WTC11 (cell line): ENCODE data around the gene PPP4R2. TPM values are rescaled to one million over a fixed set of nuclear protein-coding genes. Genes with fewer than 3 reads are reported as not detected.

ENCODE experiments used
- ATAC-seq: fragments of 200-7000 bp; cut with Tn5 transposase; 2 replicates; pipeline ENCODE4 v1.10.0; 2021; ENCODE audit warnings: mild to moderate bottlenecking, moderate library complexity
- CTCF ChIA-PET: fragments of 300-600 bp; sonication (Branson Sonifier 250); formaldehyde crosslinking; loops from one replicate; lab custom pipeline; 2021; ENCODE audit warnings: antibody characterized with exemption; lab: Charles Lee
- POLR2A ChIA-PET: fragments of 350-600 bp; sonication (Branson Sonifier 250); formaldehyde crosslinking; loops from one replicate; lab custom pipeline; 2021; ENCODE audit warnings: antibody characterized with exemption; lab: Charles Lee
- DNase-seq: peaks from one replicate; pipeline ENCODE4 v3.0.0; 2021; ENCODE audit warnings: low spot score
- H3K27ac Mint-ChIP-seq: 2 replicates; pipeline ENCODE4 v1.8.0; 2021; ENCODE audit warnings: mixed read lengths
- H3K27me3 Mint-ChIP-seq: 2 replicates; pipeline ENCODE4 v1.8.0; 2021; ENCODE audit warnings: low read depth, mild to moderate bottlenecking, moderate library complexity, mixed read lengths
- H3K36me3 Mint-ChIP-seq: 2 replicates; pipeline ENCODE4 v1.8.0; 2021; ENCODE audit warnings: mixed read lengths
- H3K4me1 Mint-ChIP-seq: 2 replicates; pipeline ENCODE4 v1.8.0; 2022; ENCODE audit warnings: mixed read lengths
- H3K4me3 Mint-ChIP-seq: 2 replicates; pipeline ENCODE4 v1.8.0; 2021; ENCODE audit warnings: mild to moderate bottlenecking, moderate library complexity, mixed read lengths
- H3K9me3 Mint-ChIP-seq: 2 replicates; pipeline ENCODE4 v1.8.0; 2021; ENCODE audit warnings: mixed read lengths
- GTF2I ChIP-seq: fragments of 250-450 bp; sonication (Bioruptor Pico); conservative IDR thresholded peaks from 2 replicates; pipeline ENCODE4 v1.4.0; 2021; ENCODE audit warnings: mild to moderate bottlenecking
- NR3C1 ChIP-seq: sonication (generic); formaldehyde crosslinking; conservative IDR thresholded peaks from 2 replicates; pipeline ENCODE4 v1.8.1; 2023; ENCODE audit warnings: low read depth, mild to moderate bottlenecking, missing genetic modification reagents
- TCF7 ChIP-seq: sonication (generic); formaldehyde crosslinking; IDR thresholded peaks from 2 replicates; pipeline ENCODE4 v1.8.0; 2022; ENCODE audit warnings: mild to moderate bottlenecking, low read depth, missing genetic modification reagents, moderate library complexity
- TEAD4 ChIP-seq: sonication (generic); formaldehyde crosslinking; IDR thresholded peaks from 2 replicates; pipeline ENCODE4 v1.8.0; 2022; ENCODE audit warnings: mild to moderate bottlenecking, missing genetic modification reagents
- ZNF138 ChIP-seq: sonication (generic); formaldehyde crosslinking; conservative IDR thresholded peaks from 2 replicates; pipeline ENCODE4 v1.8.1; 2022; ENCODE audit warnings: mild to moderate bottlenecking, moderate library complexity, missing genetic modification reagents
- ZNF219 ChIP-seq: sonication (generic); formaldehyde crosslinking; IDR thresholded peaks from 2 replicates; pipeline ENCODE4 v1.8.0; 2023; ENCODE audit warnings: missing genetic modification reagents, mild to moderate bottlenecking, borderline replicate concordance
- ZNF232 ChIP-seq: sonication (generic); formaldehyde crosslinking; IDR thresholded peaks from 2 replicates; pipeline ENCODE4 v1.8.0; 2022; ENCODE audit warnings: mild to moderate bottlenecking, missing genetic modification reagents
- ZNF416 ChIP-seq: fragments of 250-450 bp; sonication (Bioruptor Pico); IDR thresholded peaks from 2 replicates; pipeline ENCODE4 v1.9.0; 2021; ENCODE audit warnings: mild to moderate bottlenecking, inconsistent platforms
- ZNF671 ChIP-seq: fragments of 250-450 bp; sonication (Bioruptor Pico); IDR thresholded peaks from 2 replicates; pipeline ENCODE4 v1.8.0; 2021; ENCODE audit warnings: mild to moderate bottlenecking
- total RNA-seq: library from RNA; stranded (reverse); gene quantifications from 3 replicates; pipeline ENCODE4 v1.2.3, GENCODE V29; 2021
- TF ChIP-seq, protein P1 (sequence below): fragments of 250-450 bp; sonication (Bioruptor Pico); IDR thresholded peaks from 2 replicates; pipeline ENCODE4 v2.1.2; 2022; ENCODE audit warnings: mild to moderate bottlenecking, moderate library complexity
- TF ChIP-seq, protein P2 (sequence below): sonication (generic); formaldehyde crosslinking; IDR thresholded peaks from 2 replicates; pipeline ENCODE4 v1.8.1; 2022; ENCODE audit warnings: missing genetic modification reagents, borderline replicate concordance
- TF ChIP-seq, protein P3 (sequence below): sonication (generic); formaldehyde crosslinking; IDR thresholded peaks from 2 replicates; pipeline ENCODE4 v1.8.0; 2022; ENCODE audit warnings: mild to moderate bottlenecking, missing genetic modification reagents
- TF ChIP-seq, protein P4 (sequence below): sonication (generic); formaldehyde crosslinking; IDR thresholded peaks from 2 replicates; pipeline ENCODE4 v1.8.0; 2022; ENCODE audit warnings: mild to moderate bottlenecking, missing genetic modification reagents
- TF ChIP-seq, protein P5 (sequence below): fragments of 250-450 bp; sonication (Bioruptor Pico); IDR thresholded peaks from 2 replicates; pipeline ENCODE4 v1.9.0; 2021; ENCODE audit warnings: mild to moderate bottlenecking
- TF ChIP-seq, protein P6 (sequence below): fragments of 250-450 bp; sonication (Bioruptor Pico); IDR thresholded peaks from 2 replicates; pipeline ENCODE4 v1.9.0; 2021; ENCODE audit warnings: moderate library complexity, mild to moderate bottlenecking, inconsistent platforms, borderline replicate concordance
- TF ChIP-seq, protein P7 (sequence below): fragments of 250-450 bp; sonication (Bioruptor Pico); conservative IDR thresholded peaks from 2 replicates; pipeline ENCODE4 v1.9.0; 2021; ENCODE audit warnings: mild to moderate bottlenecking
- TF ChIP-seq, protein P8 (sequence below): sonication (generic); formaldehyde crosslinking; IDR thresholded peaks from 2 replicates; pipeline ENCODE4 v1.8.1; 2023; ENCODE audit warnings: mild to moderate bottlenecking, missing genetic modification reagents
- TF ChIP-seq, protein P9 (sequence below): sonication (generic); formaldehyde crosslinking; IDR thresholded peaks from 2 replicates; pipeline ENCODE4 v1.8.1; 2023; ENCODE audit warnings: mild to moderate bottlenecking, missing genetic modification reagents, moderate library complexity

Gene PPP4R2
- total RNA-seq, 1 experiment from 2014 or later, result 78.1 TPM

DNA sequence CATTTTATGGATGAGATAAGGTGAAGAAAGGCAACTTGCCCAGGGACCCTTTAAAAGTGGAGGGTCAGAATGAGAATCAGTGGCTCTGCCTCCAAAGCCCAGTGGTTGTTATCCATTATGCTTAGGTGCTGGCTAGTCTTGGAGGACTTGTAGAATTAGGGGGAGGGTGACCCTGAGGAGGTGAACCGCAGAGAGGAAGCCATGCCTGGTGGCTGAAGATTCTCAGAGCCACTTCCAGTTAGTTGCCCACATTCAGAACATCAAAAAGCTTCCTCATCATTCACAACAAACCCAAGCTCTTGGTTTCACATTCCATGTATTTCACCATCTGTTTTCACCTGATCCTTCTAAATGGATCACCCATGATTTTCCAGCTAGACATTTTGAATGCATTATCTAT is 76.0 kb downstream of the PPP4R2 start (continued):
- TF ChIP-seq, protein P1, sequence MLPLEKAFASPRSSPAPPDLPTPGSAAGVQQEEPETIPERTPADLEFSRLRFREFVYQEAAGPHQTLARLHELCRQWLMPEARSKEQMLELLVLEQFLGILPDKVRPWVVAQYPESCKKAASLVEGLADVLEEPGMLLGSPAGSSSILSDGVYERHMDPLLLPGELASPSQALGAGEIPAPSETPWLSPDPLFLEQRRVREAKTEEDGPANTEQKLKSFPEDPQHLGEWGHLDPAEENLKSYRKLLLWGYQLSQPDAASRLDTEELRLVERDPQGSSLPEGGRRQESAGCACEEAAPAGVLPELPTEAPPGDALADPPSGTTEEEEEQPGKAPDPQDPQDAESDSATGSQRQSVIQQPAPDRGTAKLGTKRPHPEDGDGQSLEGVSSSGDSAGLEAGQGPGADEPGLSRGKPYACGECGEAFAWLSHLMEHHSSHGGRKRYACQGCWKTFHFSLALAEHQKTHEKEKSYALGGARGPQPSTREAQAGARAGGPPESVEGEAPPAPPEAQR (CRISPR knock-in tag), result no peak
- TF ChIP-seq, protein P2, sequence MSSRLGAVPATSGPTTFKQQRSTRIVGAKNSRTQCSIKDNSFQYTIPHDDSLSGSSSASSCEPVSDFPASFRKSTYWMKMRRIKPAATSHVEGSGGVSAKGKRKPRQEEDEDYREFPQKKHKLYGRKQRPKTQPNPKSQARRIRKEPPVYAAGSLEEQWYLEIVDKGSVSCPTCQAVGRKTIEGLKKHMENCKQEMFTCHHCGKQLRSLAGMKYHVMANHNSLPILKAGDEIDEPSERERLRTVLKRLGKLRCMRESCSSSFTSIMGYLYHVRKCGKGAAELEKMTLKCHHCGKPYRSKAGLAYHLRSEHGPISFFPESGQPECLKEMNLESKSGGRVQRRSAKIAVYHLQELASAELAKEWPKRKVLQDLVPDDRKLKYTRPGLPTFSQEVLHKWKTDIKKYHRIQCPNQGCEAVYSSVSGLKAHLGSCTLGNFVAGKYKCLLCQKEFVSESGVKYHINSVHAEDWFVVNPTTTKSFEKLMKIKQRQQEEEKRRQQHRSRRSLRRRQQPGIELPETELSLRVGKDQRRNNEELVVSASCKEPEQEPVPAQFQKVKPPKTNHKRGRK (CRISPR knock-in tag), result no peak
- TF ChIP-seq ZNF138 (CRISPR knock-in tag) (no peak), NR3C1 (CRISPR knock-in tag) (no peak), ZNF671 (CRISPR knock-in tag) (no peak), ZNF416 (CRISPR knock-in tag) (no peak)
- TF ChIP-seq, protein P3, sequence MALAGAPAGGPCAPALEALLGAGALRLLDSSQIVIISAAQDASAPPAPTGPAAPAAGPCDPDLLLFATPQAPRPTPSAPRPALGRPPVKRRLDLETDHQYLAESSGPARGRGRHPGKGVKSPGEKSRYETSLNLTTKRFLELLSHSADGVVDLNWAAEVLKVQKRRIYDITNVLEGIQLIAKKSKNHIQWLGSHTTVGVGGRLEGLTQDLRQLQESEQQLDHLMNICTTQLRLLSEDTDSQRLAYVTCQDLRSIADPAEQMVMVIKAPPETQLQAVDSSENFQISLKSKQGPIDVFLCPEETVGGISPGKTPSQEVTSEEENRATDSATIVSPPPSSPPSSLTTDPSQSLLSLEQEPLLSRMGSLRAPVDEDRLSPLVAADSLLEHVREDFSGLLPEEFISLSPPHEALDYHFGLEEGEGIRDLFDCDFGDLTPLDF (CRISPR knock-in tag), result no peak
- TF ChIP-seq, protein P4, sequence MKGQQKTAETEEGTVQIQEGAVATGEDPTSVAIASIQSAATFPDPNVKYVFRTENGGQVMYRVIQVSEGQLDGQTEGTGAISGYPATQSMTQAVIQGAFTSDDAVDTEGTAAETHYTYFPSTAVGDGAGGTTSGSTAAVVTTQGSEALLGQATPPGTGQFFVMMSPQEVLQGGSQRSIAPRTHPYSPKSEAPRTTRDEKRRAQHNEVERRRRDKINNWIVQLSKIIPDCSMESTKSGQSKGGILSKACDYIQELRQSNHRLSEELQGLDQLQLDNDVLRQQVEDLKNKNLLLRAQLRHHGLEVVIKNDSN (CRISPR knock-in tag), result no peak

DNA sequence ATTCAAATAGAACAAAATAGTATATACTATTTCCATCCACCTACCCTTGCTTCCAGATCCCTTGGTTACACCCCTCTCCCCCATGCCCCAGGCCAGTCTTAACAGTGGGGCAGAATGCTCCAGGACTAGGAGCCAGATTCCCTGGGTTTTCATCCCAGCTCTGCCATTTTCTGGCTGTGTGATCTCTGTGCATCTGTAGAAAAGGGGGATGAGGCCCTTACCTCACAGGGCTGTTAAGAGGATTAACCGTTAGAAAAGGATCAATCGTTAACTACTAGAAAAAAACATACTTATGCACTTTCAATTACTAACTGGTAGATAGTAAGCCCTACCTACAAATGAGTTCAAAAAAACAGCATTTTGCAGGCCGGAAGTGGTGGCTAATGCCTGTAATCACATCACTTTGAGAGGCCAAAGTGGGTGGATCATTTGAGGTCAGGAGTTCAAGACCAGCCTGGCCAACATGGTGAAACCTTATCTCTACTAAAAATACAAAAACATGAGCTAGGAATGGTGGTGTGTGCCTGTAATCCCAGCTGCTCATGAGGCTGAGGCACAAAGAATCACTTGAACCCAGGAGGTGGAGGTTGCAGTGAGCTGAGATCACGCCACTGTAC is 76.6 kb downstream of the PPP4R2 start:
- ChIA-PET POLR2A (no interaction called here), CTCF (interaction anchor here (1.2 kb wide), 1 partner anchor 135 kb away, joined by 5 read pairs; no protein-coding TSS in a partner anchor)
- no peaks in the 10 kb centered on the region for H3K9me3 Mint-ChIP-seq
- ATAC-seq (no peak), DNase-seq (no peak)
- no peak overlapping the region for H3K4me3 Mint-ChIP-seq
- no peak for TF ChIP-seq ZNF219
- no peak for TF ChIP-seq TCF7 (CRISPR knock-in tag)
- TF ChIP-seq, protein P5, sequence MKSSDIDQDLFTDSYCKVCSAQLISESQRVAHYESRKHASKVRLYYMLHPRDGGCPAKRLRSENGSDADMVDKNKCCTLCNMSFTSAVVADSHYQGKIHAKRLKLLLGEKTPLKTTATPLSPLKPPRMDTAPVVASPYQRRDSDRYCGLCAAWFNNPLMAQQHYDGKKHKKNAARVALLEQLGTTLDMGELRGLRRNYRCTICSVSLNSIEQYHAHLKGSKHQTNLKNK (CRISPR knock-in tag), result peak; percentile 30; the same call in 1 of the 2 replicates
- H3K36me3 Mint-ChIP-seq, result no peaks in the 10 kb centered on the region
- peaks cover 31% of the 10 kb centered on the region for H3K4me1 Mint-ChIP-seq
- H3K27ac Mint-ChIP-seq, result no peak overlapping the region
- H3K27me3 Mint-ChIP-seq, result no peaks in the 10 kb centered on the region

DNA sequence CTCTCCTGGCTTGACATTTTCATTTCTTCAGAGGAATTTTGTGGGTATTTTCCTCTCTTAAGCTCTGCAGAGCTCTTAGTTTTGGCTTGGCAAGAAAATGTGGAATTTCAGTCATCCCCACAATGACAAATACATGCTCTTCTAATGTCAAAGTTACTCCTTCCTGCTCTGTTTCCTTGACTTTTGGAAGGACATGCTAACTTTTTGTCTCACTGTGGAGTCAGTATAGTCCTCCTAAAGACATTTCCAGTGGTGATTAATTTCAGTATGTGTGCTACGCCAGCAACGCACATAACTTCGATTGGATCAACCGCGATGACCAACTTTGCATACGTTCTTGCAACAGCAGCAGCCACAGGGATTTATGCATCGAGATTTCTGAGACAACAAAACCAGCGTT is 78.2 kb downstream of the PPP4R2 start:
- no peak for ATAC-seq
- POLR2A ChIA-PET, result no interaction called here
- no peaks in the 10 kb centered on the region for H3K36me3 Mint-ChIP-seq
- CTCF ChIA-PET, result no interaction called here
- H3K27ac Mint-ChIP-seq, result no peak overlapping the region
- H3K4me3 Mint-ChIP-seq, result no peak overlapping the region
- H3K4me1 Mint-ChIP-seq, result peaks cover 31% of the 10 kb centered on the region
- no peaks in the 10 kb centered on the region for H3K9me3 Mint-ChIP-seq
- no peak for DNase-seq
- no peaks in the 10 kb centered on the region for H3K27me3 Mint-ChIP-seq
- TF ChIP-seq, protein P4 (CRISPR knock-in tag), result no peak
- TF ChIP-seq, protein P6, sequence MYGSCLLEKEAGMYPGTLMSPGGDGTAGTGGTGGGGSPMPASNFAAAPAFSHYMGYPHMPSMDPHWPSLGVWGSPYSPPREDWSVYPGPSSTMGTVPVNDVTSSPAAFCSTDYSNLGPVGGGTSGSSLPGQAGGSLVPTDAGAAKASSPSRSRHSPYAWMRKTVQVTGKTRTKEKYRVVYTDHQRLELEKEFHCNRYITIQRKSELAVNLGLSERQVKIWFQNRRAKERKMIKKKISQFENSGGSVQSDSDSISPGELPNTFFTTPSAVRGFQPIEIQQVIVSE (CRISPR knock-in tag), result no peak
- TF ChIP-seq, protein P7, sequence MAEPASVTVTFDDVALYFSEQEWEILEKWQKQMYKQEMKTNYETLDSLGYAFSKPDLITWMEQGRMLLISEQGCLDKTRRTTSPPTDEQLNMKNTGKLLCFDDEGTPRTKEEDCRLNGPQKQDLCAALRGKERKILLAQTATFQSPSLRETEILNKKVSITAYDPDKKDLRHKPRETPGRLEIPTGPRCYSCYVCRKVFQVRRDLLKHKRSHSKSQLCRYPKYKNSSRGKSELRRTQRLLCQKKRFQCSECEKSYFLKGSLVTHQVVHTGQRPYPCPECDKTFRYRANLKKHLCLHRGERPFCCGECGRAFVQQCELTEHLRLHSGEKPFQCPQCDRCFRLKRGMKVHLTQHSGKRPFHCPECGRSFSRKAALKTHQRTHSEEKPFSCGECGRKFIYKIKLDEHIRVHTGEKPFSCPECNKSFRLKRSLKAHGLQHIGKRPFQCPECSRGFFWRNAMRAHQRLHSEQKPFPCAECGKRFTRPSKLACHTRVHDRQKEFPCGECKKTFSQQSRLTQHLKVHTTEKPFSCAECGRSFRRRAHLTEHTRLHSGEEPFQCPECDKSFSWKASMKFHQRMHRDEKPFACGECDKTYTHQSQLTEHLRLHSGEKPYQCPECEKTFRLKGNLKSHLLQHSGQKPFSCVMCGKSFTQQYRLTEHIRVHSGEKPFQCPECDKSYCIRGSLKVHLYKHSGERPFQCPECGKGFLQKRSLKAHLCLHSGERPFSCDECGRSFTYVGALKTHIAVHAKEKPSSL (CRISPR knock-in tag), result no peak
- TF ChIP-seq, protein P8, sequence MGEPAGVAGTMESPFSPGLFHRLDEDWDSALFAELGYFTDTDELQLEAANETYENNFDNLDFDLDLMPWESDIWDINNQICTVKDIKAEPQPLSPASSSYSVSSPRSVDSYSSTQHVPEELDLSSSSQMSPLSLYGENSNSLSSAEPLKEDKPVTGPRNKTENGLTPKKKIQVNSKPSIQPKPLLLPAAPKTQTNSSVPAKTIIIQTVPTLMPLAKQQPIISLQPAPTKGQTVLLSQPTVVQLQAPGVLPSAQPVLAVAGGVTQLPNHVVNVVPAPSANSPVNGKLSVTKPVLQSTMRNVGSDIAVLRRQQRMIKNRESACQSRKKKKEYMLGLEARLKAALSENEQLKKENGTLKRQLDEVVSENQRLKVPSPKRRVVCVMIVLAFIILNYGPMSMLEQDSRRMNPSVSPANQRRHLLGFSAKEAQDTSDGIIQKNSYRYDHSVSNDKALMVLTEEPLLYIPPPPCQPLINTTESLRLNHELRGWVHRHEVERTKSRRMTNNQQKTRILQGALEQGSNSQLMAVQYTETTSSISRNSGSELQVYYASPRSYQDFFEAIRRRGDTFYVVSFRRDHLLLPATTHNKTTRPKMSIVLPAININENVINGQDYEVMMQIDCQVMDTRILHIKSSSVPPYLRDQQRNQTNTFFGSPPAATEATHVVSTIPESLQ (CRISPR knock-in tag), result no peak
- TF ChIP-seq ZNF671 (CRISPR knock-in tag) (no peak), ZNF232 (CRISPR knock-in tag) (no peak), GTF2I (CRISPR knock-in tag) (no peak), TEAD4 (CRISPR knock-in tag) (no peak), ZNF138 (CRISPR knock-in tag) (no peak)
- TF ChIP-seq, protein P9, sequence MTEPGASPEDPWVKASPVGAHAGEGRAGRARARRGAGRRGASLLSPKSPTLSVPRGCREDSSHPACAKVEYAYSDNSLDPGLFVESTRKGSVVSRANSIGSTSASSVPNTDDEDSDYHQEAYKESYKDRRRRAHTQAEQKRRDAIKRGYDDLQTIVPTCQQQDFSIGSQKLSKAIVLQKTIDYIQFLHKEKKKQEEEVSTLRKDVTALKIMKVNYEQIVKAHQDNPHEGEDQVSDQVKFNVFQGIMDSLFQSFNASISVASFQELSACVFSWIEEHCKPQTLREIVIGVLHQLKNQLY (CRISPR knock-in tag), result no peak
